HG03565 (cell line): ENCODE results near the gene TCAF1.
A peak's percentile ranks its signal among the peaks of the same experiment; 100 is the strongest.
"Not testable (repeated sequence)": the region's sequence is repeated elsewhere in the genome, so short reads cannot be mapped to it uniquely, and the experiment has no call there.

Experiments used
- ATAC-seq: cut with Tn5 transposase; IDR thresholded peaks from one replicate; pipeline ENCODE4 v1.9.1; 2021; ENCODE audit warnings: mild to moderate bottlenecking, moderate library complexity; ENCODE audit not compliant: unreplicated experiment

TCAF1 gene

GRCh38 chr7:143857994-143858393, 44.0 kb downstream of the TCAF1 start:
- ATAC-seq = not testable (repeated sequence)

GRCh38 chr7:143855443-143855842, 46.5 kb downstream of the TCAF1 start:
- ATAC-seq = not testable (repeated sequence)

GRCh38 chr7:143850682-143851081, 51.3 kb downstream of the TCAF1 start:
- no peak for ATAC-seq

- no peak for ATAC-seq
Observed at GRCh38 chr7:143849785-143850479, 52.0 kb downstream of the TCAF1 start.

- ATAC-seq = no peak
Observed at GRCh38 chr7:143848192-143848591, 53.8 kb downstream of the TCAF1 start.

GRCh38 chr7:143846692-143847091, 55.3 kb downstream of the TCAF1 start:
- ATAC-seq = no peak

- ATAC-seq = not testable (repeated sequence)
Observed at GRCh38 chr7:143841696-143842095, 60.3 kb downstream of the TCAF1 start.

GRCh38 chr7:143840062-143840461, 61.9 kb downstream of the TCAF1 start:
- not testable (repeated sequence) for ATAC-seq

- ATAC-seq = peak; percentile 37
Observed at GRCh38 chr7:143837223-143837622, 64.8 kb downstream of the TCAF1 start.

GRCh38 chr7:143836622-143837021, 65.4 kb downstream of the TCAF1 start:
- peak; percentile 80 for ATAC-seq

GRCh38 chr7:143836088-143836487, 65.9 kb downstream of the TCAF1 start:
- ATAC-seq = peak; percentile 26

- ATAC-seq = not testable (repeated sequence)
Observed at GRCh38 chr7:143826578-143826977, 75.4 kb downstream of the TCAF1 start.

- ATAC-seq = not testable (repeated sequence)
Observed at GRCh38 chr7:143824295-143825135, 77.5 kb downstream of the TCAF1 start.

GRCh38 chr7:143823634-143824294, 78.2 kb downstream of the TCAF1 start:
- not testable (repeated sequence) for ATAC-seq

- ATAC-seq = not testable (repeated sequence)
Observed at GRCh38 chr7:143821392-143822277, 80.3 kb downstream of the TCAF1 start.

GRCh38 chr7:143817873-143818272, 84.1 kb downstream of the TCAF1 start:
- peak; percentile 63 for ATAC-seq

- not testable (repeated sequence) for ATAC-seq
Observed at GRCh38 chr7:143816471-143817133, 85.4 kb downstream of the TCAF1 start.

GRCh38 chr7:143810639-143811038, 91.3 kb downstream of the TCAF1 start:
- not testable (repeated sequence) for ATAC-seq

GRCh38 chr7:143806664-143807071, 95.3 kb downstream of the TCAF1 start:
- ATAC-seq = not testable (repeated sequence)
